ENCODE results near the gene PLA2G2D. TPM values are rescaled to one million over a fixed set of nuclear protein-coding genes. Genes with fewer than 3 reads are reported as not detected.

The PLA2G2D gene
- total and polyA plus RNA-seq, 9 of the 15 experiments (the other 6 are each of a cell fraction or from before 2014, with no cell fraction given), result not detected

DNA sequence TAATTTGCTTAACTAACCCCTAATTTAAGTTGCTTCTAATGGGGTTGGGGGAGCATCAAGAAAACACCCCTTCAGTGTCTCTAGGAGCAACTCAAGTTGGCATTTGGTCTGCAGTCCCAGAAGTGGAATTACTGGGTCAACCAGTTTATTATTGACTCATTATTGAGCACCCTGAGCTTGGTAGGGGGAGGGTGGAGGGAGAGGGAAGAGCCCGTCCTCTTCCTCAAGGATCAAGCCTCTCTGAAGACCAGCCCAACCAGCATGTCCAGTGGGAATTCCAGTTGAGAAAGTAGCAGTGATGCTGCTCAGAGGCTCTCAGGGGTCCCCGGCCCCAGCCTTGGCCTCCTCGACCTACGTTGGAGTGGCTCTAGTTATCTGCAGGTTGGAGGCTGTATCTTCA, 17.7 kb upstream of the PLA2G2D start (continued):
- TF ChIP-seq, protein P1, sequence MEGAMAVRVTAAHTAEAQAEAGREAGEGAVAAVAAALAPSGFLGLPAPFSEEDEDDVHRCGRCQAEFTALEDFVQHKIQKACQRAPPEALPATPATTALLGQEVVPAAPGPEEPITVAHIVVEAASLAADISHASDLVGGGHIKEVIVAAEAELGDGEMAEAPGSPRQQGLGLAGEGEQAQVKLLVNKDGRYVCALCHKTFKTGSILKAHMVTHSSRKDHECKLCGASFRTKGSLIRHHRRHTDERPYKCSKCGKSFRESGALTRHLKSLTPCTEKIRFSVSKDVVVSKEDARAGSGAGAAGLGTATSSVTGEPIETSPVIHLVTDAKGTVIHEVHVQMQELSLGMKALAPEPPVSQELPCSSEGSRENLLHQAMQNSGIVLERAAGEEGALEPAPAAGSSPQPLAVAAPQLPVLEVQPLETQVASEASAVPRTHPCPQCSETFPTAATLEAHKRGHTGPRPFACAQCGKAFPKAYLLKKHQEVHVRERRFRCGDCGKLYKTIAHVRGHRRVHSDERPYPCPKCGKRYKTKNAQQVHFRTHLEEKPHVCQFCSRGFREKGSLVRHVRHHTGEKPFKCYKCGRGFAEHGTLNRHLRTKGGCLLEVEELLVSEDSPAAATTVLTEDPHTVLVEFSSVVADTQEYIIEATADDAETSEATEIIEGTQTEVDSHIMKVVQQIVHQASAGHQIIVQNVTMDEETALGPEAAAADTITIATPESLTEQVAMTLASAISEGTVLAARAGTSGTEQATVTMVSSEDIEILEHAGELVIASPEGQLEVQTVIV (CRISPR knock-in tag; IDR thresholded peaks at IDR 0.05; ENCODE audit: borderline replicate concordance), result no peak
- TF ChIP-seq, protein P2, sequence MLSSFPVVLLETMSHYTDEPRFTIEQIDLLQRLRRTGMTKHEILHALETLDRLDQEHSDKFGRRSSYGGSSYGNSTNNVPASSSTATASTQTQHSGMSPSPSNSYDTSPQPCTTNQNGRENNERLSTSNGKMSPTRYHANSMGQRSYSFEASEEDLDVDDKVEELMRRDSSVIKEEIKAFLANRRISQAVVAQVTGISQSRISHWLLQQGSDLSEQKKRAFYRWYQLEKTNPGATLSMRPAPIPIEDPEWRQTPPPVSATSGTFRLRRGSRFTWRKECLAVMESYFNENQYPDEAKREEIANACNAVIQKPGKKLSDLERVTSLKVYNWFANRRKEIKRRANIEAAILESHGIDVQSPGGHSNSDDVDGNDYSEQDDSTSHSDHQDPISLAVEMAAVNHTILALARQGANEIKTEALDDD (IDR thresholded peaks at IDR 0.05), result no peak

DNA sequence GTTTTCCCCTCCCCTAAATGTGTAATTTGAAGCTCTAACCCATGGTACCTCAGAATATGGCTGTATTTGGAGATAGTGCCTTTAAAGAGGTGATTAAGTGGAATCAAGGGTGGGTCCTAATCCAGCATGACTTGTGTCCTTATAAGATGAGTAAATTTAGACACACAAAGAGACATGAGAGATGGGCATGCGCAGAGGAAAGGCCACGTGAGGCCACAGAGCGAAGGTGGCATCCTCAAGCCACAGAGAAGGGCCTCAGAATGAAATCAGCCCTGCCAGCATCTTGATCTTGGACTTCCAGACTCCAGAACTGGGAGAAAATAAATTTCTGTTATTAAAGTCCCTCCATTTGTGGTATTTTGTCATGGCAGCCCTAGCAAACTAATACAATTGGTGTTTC, 16.9 kb upstream of the PLA2G2D start:
- Histone ChIP-seq H2AFZ (ENCODE audit: low read depth, low read length) (no peak overlapping the region), H3K27me3 (ENCODE audit: control insufficient read depth in 2 of 2, insufficient read depth in 2 of 2, low read length in 2 of 2) (peaks cover 3 to 42% of the 10 kb centered on the region in 2 experiments; a peak in 2 of 5 replicates), H3K4me2 (ENCODE audit: insufficient read depth, low read length) (no peak overlapping the region), H3K9me3 (replicated peaks; ENCODE audit: control insufficient read depth, insufficient read depth, low read depth, low read length) (no peaks in the 10 kb centered on the region), H3K4me3 (no peak overlapping the region), H3K79me2 (ENCODE audit: control insufficient read depth, insufficient read depth, low read length) (no peaks in the 10 kb centered on the region), H3K9ac (ENCODE audit: insufficient read depth in 1 of 2, low read depth in 2 of 2, low read length in 2 of 2) (no peak overlapping the region), H3K4me1 (replicated peaks in 1 of 2; ENCODE audit: control insufficient read depth in 2 of 2, insufficient read depth in 2 of 2, low read length in 2 of 2) (no peaks in the 10 kb centered on the region), H3K9me1 (ENCODE audit: control insufficient read depth, insufficient read depth, low read length) (no peaks in the 10 kb centered on the region), H3K27ac (ENCODE audit: extremely low read depth, low read depth, low read length) (no peak overlapping the region), H3K36me3 (ENCODE audit: control insufficient read depth, insufficient read depth, low read length) (no peaks in the 10 kb centered on the region), H4K20me1 (replicated peaks; ENCODE audit: control insufficient read depth, insufficient read depth, low read length) (no peaks in the 10 kb centered on the region)
- no peak for DNase-seq (ENCODE audit: extremely low read depth in 1 of 4, low spot score in 3 of 4)
- CTCF ChIA-PET (ENCODE audit: low intra/inter-chr PET ratio), result no interaction called here
- no peak for FAIRE-seq
- intact Hi-C loops (cut with micrococcal nuclease) (no loop called here), in situ Hi-C loops (cut with MboI) (no loop called here)
- no peak for TF ChIP-seq NFXL1 (CRISPR knock-in tag; IDR thresholded peaks at IDR 0.05)
- TF ChIP-seq, protein P3, sequence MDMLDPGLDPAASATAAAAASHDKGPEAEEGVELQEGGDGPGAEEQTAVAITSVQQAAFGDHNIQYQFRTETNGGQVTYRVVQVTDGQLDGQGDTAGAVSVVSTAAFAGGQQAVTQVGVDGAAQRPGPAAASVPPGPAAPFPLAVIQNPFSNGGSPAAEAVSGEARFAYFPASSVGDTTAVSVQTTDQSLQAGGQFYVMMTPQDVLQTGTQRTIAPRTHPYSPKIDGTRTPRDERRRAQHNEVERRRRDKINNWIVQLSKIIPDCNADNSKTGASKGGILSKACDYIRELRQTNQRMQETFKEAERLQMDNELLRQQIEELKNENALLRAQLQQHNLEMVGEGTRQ (CRISPR knock-in tag; IDR thresholded peaks at IDR 0.05), result peak; percentile 31; the same call in 1 of the 2 replicates
- peak; percentile 69 to 72 for TF ChIP-seq NRF1 (conservative IDR thresholded peaks at IDR 0.05 in 1 of 2, IDR thresholded peaks at IDR 0.05 in 1 of 2)
- 2% methylated on average over 3 of the region's 3 CpGs for WGBS (ENCODE audit: insufficient coverage, low coverage, missing lambda C conversion rate)
- POLR2A ChIA-PET, result interaction anchor here (0.7 kb wide), 1 partner anchor 9 kb away, joined by 3 read pairs; no protein-coding TSS in a partner anchor
- BruUV-seq (replicated peaks), result no TSS peak
- no peak for ATAC-seq
